Endothelial cell of umbilical vein (primary cell): Measurements from ENCODE around the gene ZBTB20. TPM values are rescaled to one million over a fixed set of nuclear protein-coding genes. Genes with fewer than 3 reads are reported as not detected.

Experiments
- BruUV-seq: library from RNA; stranded (reverse); fragments of 400-500 nt; replicated peaks from 2 replicates; lab custom pipeline; 2021; lab: Mats Ljungman, UMichigan
- CTCF ChIA-PET: fragments of 300-600, 350-600 bp; sonication (Branson Sonifier 250); formaldehyde crosslinking; loops from one replicate; lab custom pipeline; 2021; ENCODE audit warnings: antibody characterized with exemption, inconsistent platforms; lab: Charles Lee
- POLR2A ChIA-PET: fragments of 300-600, 350-600 bp; sonication (Branson Sonifier 250); formaldehyde crosslinking; loops from one replicate; lab custom pipeline; 2021; ENCODE audit warnings: antibody characterized with exemption, inconsistent platforms; lab: Charles Lee
- DNase-seq: peaks from one replicate; pipeline ENCODE4 v3.0.0-alpha.2; 2011; ENCODE audit warnings: low read depth, low spot score
- FAIRE-seq: peaks from 2 replicates; lab custom pipeline; 2011; peaks lifted over from hg19 to GRCh38; lab: Jason Lieb, UNC
- H2AFZ ChIP-seq: 2 replicates; pipeline ENCODE4 v1.6.0; 2012; ENCODE audit warnings: low read depth, low read length, control low read depth, inconsistent platforms
- H3K27ac ChIP-seq: 2 replicates; pipeline ENCODE4 v1.5.1; 2011; ENCODE audit warnings: low read depth, mild to moderate bottlenecking, control low read depth, low read length, moderate library complexity; ENCODE audit not compliant: insufficient read depth
- H3K27me3 ChIP-seq, 2 experiments: 2 replicates each; pipeline versions ENCODE4 v1.6.0 to v1.6.1; 2011; ENCODE audit warnings: low read length in 2 of 2, mixed read lengths in 1 of 2; ENCODE audit not compliant: control insufficient read depth in 2 of 2, insufficient read depth in 2 of 2
- H3K36me3 ChIP-seq, 2 experiments: 2 replicates in 1 of 2; 3 replicates in 1 of 2; pipeline ENCODE4 v1.5.1; 2011; ENCODE audit warnings: low read length in 2 of 2, mild to moderate bottlenecking in 1 of 2, moderate library complexity in 1 of 2; ENCODE audit not compliant: control insufficient read depth in 2 of 2, insufficient read depth in 2 of 2; ENCODE audit errors: extremely low read depth in 1 of 2
- H3K4me1 ChIP-seq: 3 replicates; pipeline ENCODE4 v1.5.1; 2011; ENCODE audit warnings: mild to moderate bottlenecking, low read length; ENCODE audit not compliant: control insufficient read depth, insufficient read depth; ENCODE audit errors: extremely low read depth
- H3K4me2 ChIP-seq: 2 replicates; pipeline ENCODE4 v1.6.1; 2011; ENCODE audit warnings: low read length, control low read depth, mixed read lengths; ENCODE audit not compliant: insufficient read depth
- H3K4me3 ChIP-seq, 3 experiments: fragments of 200-600 bp in 1 of 3; sonication (generic), shearing (Covaris generic) in 1 of 3; replicated peaks in 1 of 3; 2 replicates each; pipeline ENCODE4 v1.5.1; 2011 to 2016; ENCODE audit warnings: control low read depth in 3 of 3, low read length in 3 of 3, mild to moderate bottlenecking in 2 of 3, inconsistent platforms in 1 of 3, low read depth in 1 of 3, moderate library complexity in 1 of 3; ENCODE audit not compliant: insufficient read depth in 1 of 3
- H3K79me2 ChIP-seq: 2 replicates; pipeline ENCODE4 v1.6.0; 2012; ENCODE audit warnings: low read length, inconsistent platforms; ENCODE audit not compliant: control insufficient read depth, insufficient read depth
- H3K9ac ChIP-seq: replicated peaks from 2 replicates; pipeline ENCODE3; 2011; ENCODE audit warnings: low read length, control low read depth; ENCODE audit not compliant: insufficient read depth; ENCODE audit errors: extremely low read depth
- H3K9me1 ChIP-seq: replicated peaks from 3 replicates; pipeline ENCODE4 v1.6.0; 2011; ENCODE audit warnings: mild to moderate bottlenecking, low read length; ENCODE audit not compliant: control insufficient read depth, insufficient read depth; ENCODE audit errors: extremely low read depth
- H3K9me3 ChIP-seq: replicated peaks from 2 replicates; pipeline ENCODE4 v1.5.1; 2012; ENCODE audit warnings: low read length, inconsistent platforms; ENCODE audit not compliant: control insufficient read depth, insufficient read depth
- H4K20me1 ChIP-seq: replicated peaks from 2 replicates; pipeline ENCODE3; 2011; ENCODE audit warnings: mild to moderate bottlenecking, low read length; ENCODE audit not compliant: control insufficient read depth, insufficient read depth; ENCODE audit errors: extremely low read depth
- CTCF ChIP-seq, 2 donors: IDR thresholded peaks; 1 replicate in 1 of 2; 2 replicates in 1 of 2; pipeline ENCODE4 v1.5.1; 2011; ENCODE audit warnings: low read length in 2 of 2, mild to moderate bottlenecking in 2 of 2, moderate library complexity in 2 of 2, control low read depth in 1 of 2, inconsistent platforms in 1 of 2, low read depth in 1 of 2; ENCODE audit not compliant: insufficient read depth in 1 of 2; ENCODE audit errors: extremely low read depth in 1 of 2
- EZH2 ChIP-seq: IDR thresholded peaks from 2 replicates; pipeline ENCODE4 v1.6.1; 2012; ENCODE audit warnings: borderline replicate concordance, low read depth, mild to moderate bottlenecking, moderate library complexity, low read length, inconsistent platforms; ENCODE audit not compliant: severe bottlenecking
- FOS ChIP-seq: IDR thresholded peaks from 2 replicates; pipeline ENCODE4 v1.6.1; 2011; ENCODE audit warnings: mild to moderate bottlenecking, low read length, moderate library complexity, borderline replicate concordance; ENCODE audit not compliant: insufficient read depth
- GATA2 ChIP-seq: IDR thresholded peaks from 2 replicates; pipeline ENCODE4 v1.7.0; 2011; ENCODE audit warnings: low read depth, mild to moderate bottlenecking, moderate library complexity, mixed read lengths, low read length; ENCODE audit not compliant: insufficient read length, insufficient read depth
- JUN ChIP-seq: IDR thresholded peaks from 2 replicates; pipeline ENCODE4 v1.6.1; 2011; ENCODE audit warnings: borderline replicate concordance, low read depth; ENCODE audit not compliant: insufficient read length, insufficient read depth
- MAX ChIP-seq: IDR thresholded peaks from 2 replicates; pipeline ENCODE4 v1.6.1; 2011; ENCODE audit not compliant: insufficient read depth, insufficient read length
- MYC ChIP-seq: IDR thresholded peaks from one replicate; pipeline ENCODE4 v1.6.1; 2011; ENCODE audit warnings: mild to moderate bottlenecking, low read depth, low read length
- POLR2A ChIP-seq: IDR thresholded peaks from 2 replicates; pipeline ENCODE4 v1.6.1; 2012; ENCODE audit warnings: low read depth, mild to moderate bottlenecking, control low read depth, low read length
- POLR2AphosphoS5 ChIP-seq: IDR thresholded peaks from 2 replicates; pipeline ENCODE4 v1.6.1; 2012; ENCODE audit warnings: low read depth, mild to moderate bottlenecking, control low read depth, low read length, moderate library complexity; ENCODE audit not compliant: insufficient read depth
- dilution Hi-C: fragments of 300-500 bp; cut with MboI; formaldehyde crosslinking; loops from one replicate; pipeline ENCODE4 v1.15.0; 2019; ENCODE audit warnings: low sequenced_read_pairs; ENCODE audit not compliant: extremely low pct_ligation_motif_present
- intact Hi-C: fragments of 100-400 bp; cut with micrococcal nuclease; formaldehyde crosslinking; loops from one replicate; pipeline ENCODE4 v1.10.0; 2022
- polyA plus RNA-seq, 4 experiments: library from polyadenylated mRNA; depleted of rRNA in 3 of 4; stranded (reverse) in 3 of 4; unstranded in 1 of 4; fragments of >200 nt; gene quantifications; 2 replicates each; pipeline versions ENCODE4 v1.2.1 to v1.2.3, GENCODE V29; 2011 to 2012; ENCODE audit warnings: missing spikeins in 1 of 4
- total RNA-seq: library from RNA; stranded (reverse); gene quantifications from 2 replicates; pipeline ENCODE4 v1.2.3, GENCODE V29; 2021

ZBTB20 gene
- total and polyA plus RNA-seq, 2 donors (not counting 3 experiments of a cell fraction or from before 2014, with no cell fraction given), result 2.1 to 20.5 TPM

GRCh38 chr3:114331007-114331406 lies 816.1 kb downstream of the ZBTB20 start:
- Histone ChIP-seq H3K36me3 (no peaks in the 10 kb centered on the region), H3K79me2 (no peaks in the 10 kb centered on the region), H3K27ac (no peak overlapping the region), H3K27me3 (no peaks in the 10 kb centered on the region), H3K9me3 (no peaks in the 10 kb centered on the region), H3K9me1 (no peaks in the 10 kb centered on the region), H3K4me1 (no peaks in the 10 kb centered on the region), H3K4me3 (no peak overlapping the region), H3K9ac (no peak overlapping the region), H4K20me1 (no peaks in the 10 kb centered on the region), H3K4me2 (no peak overlapping the region), H2AFZ (no peak overlapping the region)
- DNase-seq (no peak), FAIRE-seq (no peak)
- dilution Hi-C loops, result no loop called here
- ChIA-PET CTCF (no interaction called here), POLR2A (no interaction called here)
- intact Hi-C loops, result no loop called here
- no TSS peak for BruUV-seq
- no peak for TF ChIP-seq EZH2
- no peak for TF ChIP-seq MYC
- TF ChIP-seq FOS, result no peak
- TF ChIP-seq POLR2A, result no peak
- no peak for TF ChIP-seq JUN
- no peak for TF ChIP-seq MAX
- TF ChIP-seq POLR2AphosphoS5, result no peak
- no peak for TF ChIP-seq CTCF (IDR thresholded peaks at IDR 0.05; ENCODE audit: extremely low read depth in 1 of 2, insufficient read depth in 1 of 2, low read depth in 1 of 2, low read length in 2 of 2)
- TF ChIP-seq GATA2, result no peak
